Endothelial cell (in vitro differentiated cells): Measurements from ENCODE around the gene FBXO3. TPM values are rescaled to one million over a fixed set of nuclear protein-coding genes. Genes with fewer than 3 reads are reported as not detected.

Experiments used
- DNase-seq: peaks from one replicate; pipeline ENCODE4 v3.0.0; 2021; ENCODE audit warnings: low spot score
- H3K27ac Mint-ChIP-seq: one replicate; pipeline ENCODE4 v1.8.0; 2021; ENCODE audit warnings: mixed read lengths, inconsistent platforms; ENCODE audit not compliant: unreplicated experiment
- H3K27me3 Mint-ChIP-seq: one replicate; pipeline ENCODE4 v1.8.0; 2021; ENCODE audit warnings: mild to moderate bottlenecking, moderate library complexity, mixed read lengths, inconsistent platforms; ENCODE audit not compliant: unreplicated experiment
- H3K36me3 Mint-ChIP-seq: one replicate; pipeline ENCODE4 v1.8.0; 2021; ENCODE audit warnings: mild to moderate bottlenecking, low read depth, mixed read lengths, inconsistent platforms; ENCODE audit not compliant: unreplicated experiment
- H3K4me1 Mint-ChIP-seq: one replicate; pipeline ENCODE4 v1.8.0; 2021; ENCODE audit warnings: mild to moderate bottlenecking, mixed read lengths, inconsistent platforms; ENCODE audit not compliant: unreplicated experiment
- H3K4me3 Mint-ChIP-seq: one replicate; pipeline ENCODE4 v1.8.0; 2021; ENCODE audit warnings: mild to moderate bottlenecking, mixed read lengths, inconsistent platforms; ENCODE audit not compliant: unreplicated experiment
- H3K9me3 Mint-ChIP-seq: one replicate; pipeline ENCODE4 v1.8.0; 2021; ENCODE audit warnings: mixed read lengths, inconsistent platforms; ENCODE audit not compliant: unreplicated experiment
- total RNA-seq: library from RNA; stranded (reverse); fragmentation: NEBNext Ultra II Directional; extraction: Animal tissue kit (Norgen Biotek cat#: 25700); gene quantifications from one replicate; pipeline ENCODE4 v1.2.1, GENCODE V29; 2021; ENCODE audit not compliant: unreplicated experiment
- TF ChIP-seq, protein P1 (sequence below): fragments of 200-600 bp; sonication (generic); IDR thresholded peaks from one replicate; pipeline ENCODE4 v1.5.0; 2021; ENCODE audit warnings: antibody characterized with exemption; ENCODE audit not compliant: unreplicated experiment

Gene FBXO3
- total RNA-seq, 1 donor from 2014 or later = 22.6 TPM

DNA sequence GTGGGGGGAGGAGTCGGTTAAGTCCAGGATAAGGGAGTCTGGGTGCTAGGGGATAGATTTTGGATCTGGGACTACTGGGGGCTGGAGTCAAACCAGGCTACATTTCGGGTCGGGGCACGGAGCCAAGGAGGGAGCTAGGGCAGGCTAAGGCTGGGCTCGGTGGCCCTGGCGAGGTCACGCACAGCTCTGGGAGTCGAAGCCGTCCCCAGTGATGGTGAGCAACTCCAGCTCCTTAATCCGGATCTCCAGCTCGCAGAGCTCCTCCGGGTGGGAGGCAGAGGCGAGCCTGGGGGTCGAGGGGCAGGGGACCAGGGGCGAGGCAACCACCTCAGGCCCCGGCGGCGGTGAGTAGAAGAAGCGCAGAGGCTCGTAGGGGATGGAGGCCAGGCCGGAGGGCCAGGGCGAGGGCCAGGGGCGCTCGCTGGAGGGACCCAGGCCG is 74.2 kb downstream of the FBXO3 start:
- TF ChIP-seq, protein P1, sequence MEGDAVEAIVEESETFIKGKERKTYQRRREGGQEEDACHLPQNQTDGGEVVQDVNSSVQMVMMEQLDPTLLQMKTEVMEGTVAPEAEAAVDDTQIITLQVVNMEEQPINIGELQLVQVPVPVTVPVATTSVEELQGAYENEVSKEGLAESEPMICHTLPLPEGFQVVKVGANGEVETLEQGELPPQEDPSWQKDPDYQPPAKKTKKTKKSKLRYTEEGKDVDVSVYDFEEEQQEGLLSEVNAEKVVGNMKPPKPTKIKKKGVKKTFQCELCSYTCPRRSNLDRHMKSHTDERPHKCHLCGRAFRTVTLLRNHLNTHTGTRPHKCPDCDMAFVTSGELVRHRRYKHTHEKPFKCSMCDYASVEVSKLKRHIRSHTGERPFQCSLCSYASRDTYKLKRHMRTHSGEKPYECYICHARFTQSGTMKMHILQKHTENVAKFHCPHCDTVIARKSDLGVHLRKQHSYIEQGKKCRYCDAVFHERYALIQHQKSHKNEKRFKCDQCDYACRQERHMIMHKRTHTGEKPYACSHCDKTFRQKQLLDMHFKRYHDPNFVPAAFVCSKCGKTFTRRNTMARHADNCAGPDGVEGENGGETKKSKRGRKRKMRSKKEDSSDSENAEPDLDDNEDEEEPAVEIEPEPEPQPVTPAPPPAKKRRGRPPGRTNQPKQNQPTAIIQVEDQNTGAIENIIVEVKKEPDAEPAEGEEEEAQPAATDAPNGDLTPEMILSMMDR = no peak
- Mint-ChIP-seq H3K27me3 (peaks cover 16% of the 10 kb centered on the region), H3K36me3 (no peaks in the 10 kb centered on the region), H3K4me3 (peak overlapping the region; percentile 88), H3K9me3 (no peaks in the 10 kb centered on the region), H3K27ac (peak overlapping the region; percentile 52), H3K4me1 (peaks cover 13% of the 10 kb centered on the region)
- DNase-seq = no peak

DNA sequence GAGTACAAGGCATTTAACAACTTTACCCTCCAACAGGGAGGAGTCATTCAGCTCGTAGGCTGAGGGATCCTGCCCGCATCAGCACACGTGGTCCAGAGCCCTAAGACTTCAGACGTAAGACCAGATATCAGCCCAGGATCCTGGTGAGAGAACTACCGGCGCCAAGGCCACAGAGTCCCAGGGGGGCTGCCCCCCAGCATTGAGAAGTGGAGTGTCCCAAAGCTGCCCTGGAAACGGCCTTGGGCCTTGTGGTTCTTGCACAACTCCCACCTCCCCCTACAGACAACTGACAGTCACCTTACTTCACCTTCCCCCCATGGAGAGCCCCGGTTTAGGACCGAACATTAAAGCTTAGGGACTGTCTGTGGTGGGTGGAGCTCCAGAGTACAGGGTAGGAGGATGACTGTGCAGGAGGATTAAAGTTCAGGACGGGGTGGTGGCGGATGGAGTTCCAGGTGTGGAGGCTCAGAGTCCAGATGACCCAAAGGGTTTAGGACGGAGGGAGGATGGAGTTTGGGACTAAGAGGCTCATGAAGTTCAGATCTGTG is 74.7 kb downstream of the FBXO3 start:
- Mint-ChIP-seq H3K9me3 (no peaks in the 10 kb centered on the region), H3K27ac (peak overlapping the region; percentile 52), H3K4me3 (peak overlapping the region; percentile 88), H3K4me1 (peaks cover 13% of the 10 kb centered on the region), H3K36me3 (no peaks in the 10 kb centered on the region), H3K27me3 (peaks cover 16% of the 10 kb centered on the region)
- DNase-seq = no peak
- TF ChIP-seq, protein P1 = no peak

DNA sequence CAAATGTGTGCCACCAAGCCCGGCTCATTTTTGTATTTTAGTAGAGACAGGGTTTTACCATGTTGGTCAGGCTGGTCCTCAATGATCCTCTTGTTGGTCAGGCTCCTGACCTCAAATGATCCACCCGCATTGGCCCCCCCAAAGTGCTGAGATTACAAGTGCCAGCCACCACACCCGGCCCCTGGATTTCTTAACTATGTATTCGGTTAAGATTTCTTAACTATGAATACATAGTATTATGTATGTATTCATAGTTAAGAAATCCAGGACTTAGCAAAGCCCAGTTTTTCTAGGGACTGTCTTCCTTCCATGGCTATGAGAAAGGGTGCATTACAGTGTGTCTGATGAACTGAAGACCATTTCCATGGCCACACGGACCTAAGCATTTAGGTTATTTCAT is 75.4 kb downstream of the FBXO3 start:
- H3K4me1 Mint-ChIP-seq = peaks cover 13% of the 10 kb centered on the region

DNA sequence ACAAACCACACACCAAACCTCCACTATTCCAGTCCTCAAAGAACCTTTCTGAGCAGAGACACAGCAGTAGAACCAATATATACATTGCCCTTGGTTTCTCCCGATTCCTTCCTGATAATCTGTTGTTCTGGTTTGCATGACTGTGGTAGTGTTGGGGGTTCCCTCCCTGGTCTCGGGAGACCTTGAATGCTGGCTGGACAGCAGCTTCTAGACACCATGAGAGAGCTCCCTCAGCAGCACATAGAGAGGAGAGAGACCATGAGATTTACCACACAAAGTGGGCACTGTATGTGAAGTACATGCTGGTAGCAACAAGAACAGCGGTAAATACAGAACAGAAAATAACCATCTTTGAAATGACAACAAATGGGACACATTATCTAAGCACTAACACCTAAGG is 76.3 kb downstream of the FBXO3 start:
- TF ChIP-seq, protein P1 = no peak
- H3K4me3 Mint-ChIP-seq = peak overlapping the region; percentile 28
- H3K27ac Mint-ChIP-seq = no peak overlapping the region
- peaks cover 14% of the 10 kb centered on the region for H3K27me3 Mint-ChIP-seq
- H3K9me3 Mint-ChIP-seq = no peaks in the 10 kb centered on the region
- DNase-seq = no peak
- no peaks in the 10 kb centered on the region for H3K36me3 Mint-ChIP-seq
- peaks cover 13% of the 10 kb centered on the region for H3K4me1 Mint-ChIP-seq

More for the DNA sequence above, 75.4 kb downstream of the FBXO3 start:
- Mint-ChIP-seq H3K4me3 (no peak overlapping the region), H3K27ac (no peak overlapping the region), H3K9me3 (no peaks in the 10 kb centered on the region), H3K27me3 (peaks cover 14% of the 10 kb centered on the region), H3K36me3 (no peaks in the 10 kb centered on the region)
- TF ChIP-seq, protein P1 = no peak
- DNase-seq = no peak

DNA sequence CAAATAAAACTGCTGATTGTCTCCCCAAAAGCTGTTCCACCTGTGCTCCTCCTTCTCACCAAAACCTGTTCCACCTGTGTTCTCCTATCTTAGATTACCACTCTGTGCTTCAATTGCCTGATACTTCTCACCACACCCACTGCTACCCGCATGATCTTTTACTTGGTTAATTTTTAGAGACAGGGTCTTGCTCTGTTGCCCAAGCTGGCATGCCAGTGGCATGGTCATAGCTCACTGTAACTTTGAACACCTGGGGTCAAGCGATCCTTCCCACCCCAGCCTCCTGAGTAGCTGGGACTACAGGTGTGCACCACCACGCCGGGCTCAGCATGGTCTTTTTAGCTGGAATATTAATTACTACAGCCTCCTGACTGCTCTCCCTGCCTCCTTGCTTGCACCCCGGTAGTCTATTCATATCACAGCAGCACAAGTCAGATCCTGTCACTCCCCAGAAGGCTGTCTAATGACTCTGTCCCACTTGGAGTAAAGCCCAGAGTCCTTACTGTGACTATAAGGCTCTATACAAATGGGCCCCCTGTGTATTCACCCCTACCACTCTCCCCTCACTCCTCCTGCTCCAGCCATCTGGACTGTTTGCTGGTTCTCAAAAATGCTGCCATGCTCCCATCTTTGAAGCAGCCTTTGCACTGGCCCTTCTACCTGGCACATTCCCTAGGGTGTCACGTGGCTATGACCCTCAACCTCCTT is 77.2 kb downstream of the FBXO3 start:
- Mint-ChIP-seq H3K27me3 (peaks cover 14% of the 10 kb centered on the region), H3K4me1 (peaks cover 15% of the 10 kb centered on the region), H3K27ac (no peak overlapping the region), H3K4me3 (no peak overlapping the region), H3K36me3 (no peaks in the 10 kb centered on the region), H3K9me3 (no peaks in the 10 kb centered on the region)
- TF ChIP-seq, protein P1 = no peak
- DNase-seq = no peak
